ENCODE data around the gene GPR89B.

GRCh38 chr1:147890177-147890790 is 37.9 kb upstream of the GPR89B start:
- TF ChIP-seq CTCF (IDR thresholded peaks at IDR 0.05) (no peak), POLR2A (IDR thresholded peaks at IDR 0.05) (no peak), POLR2AphosphoS5 (IDR thresholded peaks at IDR 0.05) (no peak)
